ENCODE results near the gene NCAM1.
A peak's percentile ranks its signal among the peaks of the same experiment; 100 is the strongest.

Gene NCAM1

DNA sequence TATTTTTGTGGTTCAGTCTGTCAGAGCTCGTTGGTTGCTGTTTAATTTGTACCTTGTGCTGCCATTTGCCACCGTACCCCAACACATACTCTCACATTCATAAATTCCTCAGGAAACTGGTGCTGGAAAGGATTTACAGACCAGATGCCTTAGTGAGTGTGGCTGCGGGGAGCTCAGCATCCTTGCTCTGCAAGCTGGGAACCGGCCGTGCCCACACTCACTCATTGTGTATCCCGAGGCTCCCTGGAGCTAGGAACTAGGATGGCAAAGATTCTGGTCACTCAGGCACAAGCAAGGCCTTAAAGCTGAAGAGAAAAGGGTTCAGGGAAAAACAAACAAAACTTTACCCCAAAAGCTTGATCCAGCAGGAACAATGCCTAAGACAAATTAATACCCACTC is 288.6 kb downstream of the NCAM1 start:
- no peak for DNase-seq

- DNase-seq, result no peak
Measured at GRCh38 chr11:113251281-113251680, 290.1 kb downstream of the NCAM1 start.

DNA sequence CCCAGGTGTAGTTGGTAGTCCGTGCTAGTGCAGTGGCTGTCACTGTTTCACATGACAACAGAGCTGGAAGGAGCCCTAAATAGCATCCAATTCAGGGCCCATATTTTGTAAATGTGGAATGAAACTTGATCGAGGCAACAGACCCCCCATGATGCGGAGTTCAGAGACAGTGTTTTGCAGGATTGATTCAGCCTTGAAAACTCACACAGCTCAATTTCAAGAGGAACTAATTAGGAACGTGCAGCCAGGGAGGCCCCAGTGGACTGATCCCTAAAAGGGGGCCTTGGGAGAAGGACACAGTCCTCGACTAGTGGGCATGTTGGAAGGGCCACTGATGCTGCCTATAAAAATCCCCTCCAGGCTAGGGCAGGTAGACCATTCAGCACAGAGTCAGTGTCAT is 292.2 kb downstream of the NCAM1 start:
- DNase-seq, result no peak

GRCh38 chr11:113255096-113255495 is 293.9 kb downstream of the NCAM1 start:
- DNase-seq, result no peak

DNA sequence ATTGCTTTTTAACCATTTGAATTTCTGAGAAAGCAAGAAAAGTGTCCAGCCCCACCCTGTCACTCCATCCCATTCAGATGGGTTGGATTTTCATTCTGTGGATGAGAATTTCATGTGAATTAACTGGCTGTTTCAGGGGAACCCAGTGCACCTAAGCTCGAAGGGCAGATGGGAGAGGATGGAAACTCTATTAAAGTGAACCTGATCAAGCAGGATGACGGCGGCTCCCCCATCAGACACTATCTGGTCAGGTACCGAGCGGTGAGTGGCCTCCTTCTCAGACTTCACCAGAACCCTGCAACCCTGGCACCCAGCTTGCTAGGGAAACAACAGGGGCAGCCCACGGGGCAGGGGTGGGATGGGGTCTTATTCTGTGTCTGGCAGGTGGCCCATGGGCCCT is 294.5 kb downstream of the NCAM1 start:
- no peak for DNase-seq

GRCh38 chr11:113256431-113257202 is 295.4 kb downstream of the NCAM1 start:
- DNase-seq, result no peak

- DNase-seq, result no peak
Measured at GRCh38 chr11:113260096-113260425, 298.8 kb downstream of the NCAM1 start.

DNA sequence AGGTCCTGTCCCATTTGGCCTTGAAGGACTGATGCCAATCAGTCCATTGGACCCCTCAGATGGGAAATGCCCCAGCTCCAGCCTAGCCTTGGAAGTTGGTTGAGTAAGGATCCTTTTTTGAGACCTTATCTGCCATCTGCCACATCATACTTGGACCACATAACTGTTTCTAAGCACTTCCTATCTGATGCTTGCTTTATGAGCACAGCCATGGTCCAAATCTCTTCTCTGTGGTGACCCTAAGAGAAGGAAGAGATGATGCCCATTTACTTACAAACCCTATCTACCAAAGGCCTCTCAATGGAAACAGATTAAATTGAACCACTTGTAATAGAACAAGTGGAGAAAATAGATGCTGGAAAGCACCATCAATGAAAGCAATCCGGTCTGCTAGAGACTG is 299.3 kb downstream of the NCAM1 start:
- DNase-seq, result no peak

DNA sequence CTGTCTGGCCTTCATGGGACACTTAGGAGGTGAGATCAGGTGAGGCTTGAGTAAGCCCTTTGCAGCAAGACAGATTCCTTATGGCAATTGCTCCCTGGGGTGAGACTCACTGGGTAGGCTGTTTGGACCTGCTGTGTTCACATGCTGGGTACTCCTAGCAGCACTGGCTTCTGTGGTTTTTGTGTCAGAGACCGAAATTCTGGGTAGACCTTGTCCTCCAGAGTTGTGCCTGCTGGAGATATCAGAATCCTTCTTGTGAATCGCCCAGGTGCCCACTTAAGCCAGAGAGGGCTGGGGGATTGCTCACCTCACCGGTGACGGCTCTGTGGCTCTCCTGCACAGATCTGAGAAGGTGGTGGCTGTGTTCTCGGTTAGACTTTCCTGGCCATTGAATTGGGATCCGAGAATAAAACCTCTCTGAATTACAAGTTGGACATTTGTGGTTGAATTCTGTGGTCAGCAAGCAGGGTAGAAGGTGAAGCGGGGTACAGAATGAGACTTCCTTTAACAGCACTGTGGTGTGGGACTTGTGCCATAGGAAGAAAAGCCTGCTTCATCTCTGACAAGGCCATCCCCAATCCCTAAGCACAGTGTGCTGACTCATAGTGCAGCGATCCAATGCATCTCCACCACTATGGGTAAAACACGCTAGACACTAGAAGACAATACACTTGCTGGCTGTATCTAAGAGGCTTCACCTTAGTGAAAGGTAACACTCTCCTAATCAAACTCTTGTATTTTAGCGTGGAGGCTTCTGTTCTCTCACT is 300.7 kb downstream of the NCAM1 start:
- DNase-seq, result peak in 4 of 51 donors; percentile 20 to 36 (median 22)

- DNase-seq, result no peak
Measured at GRCh38 chr11:113262594-113262993, 301.4 kb downstream of the NCAM1 start.

DNA sequence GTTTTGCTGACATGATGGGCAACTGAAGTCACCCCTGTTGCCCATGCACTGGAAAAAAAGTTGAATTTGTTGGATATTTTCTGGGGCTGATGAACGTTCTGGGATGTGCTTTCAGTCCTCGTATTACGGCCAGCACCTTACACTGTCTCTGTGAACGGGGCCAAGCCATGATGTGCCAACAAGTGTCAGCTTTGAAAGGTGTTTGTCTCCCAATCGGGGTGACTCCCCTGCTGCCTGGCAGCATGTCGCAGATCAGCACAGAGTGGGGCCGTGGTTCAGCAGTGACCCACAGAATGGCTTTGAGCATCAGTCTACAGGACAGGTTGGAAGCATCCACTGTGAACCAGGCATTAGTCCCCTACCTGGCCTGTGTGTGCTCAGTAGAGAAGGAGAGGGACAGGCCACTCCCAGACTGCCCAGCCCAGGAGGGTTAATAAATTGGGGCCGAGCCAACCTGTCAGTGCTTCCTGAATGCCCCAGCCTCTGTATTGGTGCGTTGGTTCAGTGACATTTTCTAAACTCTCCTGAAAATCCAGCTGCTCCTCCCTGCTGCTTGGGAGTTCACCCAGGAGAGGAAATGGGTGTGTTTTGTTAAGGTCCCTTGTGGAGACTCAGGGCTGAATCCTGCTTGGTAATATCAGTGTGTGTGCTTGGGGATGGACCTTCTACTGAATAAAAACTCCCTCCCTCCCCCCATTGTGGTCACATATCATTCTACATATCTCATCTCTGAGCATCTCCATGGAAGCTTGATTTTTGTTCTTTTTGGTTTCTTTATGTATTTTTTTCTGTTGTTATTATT is 302.4 kb downstream of the NCAM1 start:
- DNase-seq, result no peak

DNA sequence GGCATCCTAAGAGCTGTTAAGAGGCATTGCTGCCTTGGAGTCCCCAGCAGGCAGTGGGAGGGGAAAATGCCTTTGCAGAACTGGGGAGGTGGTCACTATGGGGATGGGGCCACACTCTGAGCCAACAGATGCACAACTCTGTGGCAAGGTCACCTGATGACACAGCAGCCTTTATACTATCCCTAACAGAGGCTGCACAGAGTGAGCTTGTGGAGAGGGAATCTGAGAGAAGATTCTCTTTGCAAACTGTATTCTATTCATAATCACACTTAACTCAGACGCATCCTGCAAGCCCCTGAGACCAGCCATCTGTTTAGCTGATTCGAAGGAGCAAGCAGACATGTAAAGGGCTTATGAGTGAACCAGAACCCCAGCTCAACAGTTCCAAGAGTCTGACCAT is 304.1 kb downstream of the NCAM1 start:
- DNase-seq, result no peak

GRCh38 chr11:113267493-113267892 is 306.3 kb downstream of the NCAM1 start:
- peak in 30 of 51 donors; percentile 14 to 82 (median 60) for DNase-seq

- DNase-seq, result no peak
Measured at GRCh38 chr11:113269096-113269495, 307.9 kb downstream of the NCAM1 start.

- no peak for DNase-seq
Measured at GRCh38 chr11:113269636-113270035, 308.4 kb downstream of the NCAM1 start.

DNA sequence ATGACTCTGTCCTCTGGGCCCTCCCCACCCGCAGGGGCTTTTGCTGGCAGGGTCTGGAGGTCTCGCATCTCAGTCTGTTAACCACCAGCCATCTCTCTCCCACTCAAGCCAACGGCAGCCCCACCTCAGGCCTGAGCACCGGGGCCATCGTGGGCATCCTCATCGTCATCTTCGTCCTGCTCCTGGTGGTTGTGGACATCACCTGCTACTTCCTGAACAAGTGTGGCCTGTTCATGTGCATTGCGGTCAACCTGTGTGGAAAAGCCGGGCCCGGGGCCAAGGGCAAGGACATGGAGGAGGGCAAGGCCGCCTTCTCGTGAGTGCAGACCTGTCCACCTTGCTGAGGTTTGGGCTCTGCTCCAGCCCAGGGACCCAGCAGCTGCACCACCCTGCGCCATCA is 308.9 kb downstream of the NCAM1 start:
- DNase-seq, result no peak

- DNase-seq, result no peak
Measured at GRCh38 chr11:113271551-113272245, 310.5 kb downstream of the NCAM1 start.

DNA sequence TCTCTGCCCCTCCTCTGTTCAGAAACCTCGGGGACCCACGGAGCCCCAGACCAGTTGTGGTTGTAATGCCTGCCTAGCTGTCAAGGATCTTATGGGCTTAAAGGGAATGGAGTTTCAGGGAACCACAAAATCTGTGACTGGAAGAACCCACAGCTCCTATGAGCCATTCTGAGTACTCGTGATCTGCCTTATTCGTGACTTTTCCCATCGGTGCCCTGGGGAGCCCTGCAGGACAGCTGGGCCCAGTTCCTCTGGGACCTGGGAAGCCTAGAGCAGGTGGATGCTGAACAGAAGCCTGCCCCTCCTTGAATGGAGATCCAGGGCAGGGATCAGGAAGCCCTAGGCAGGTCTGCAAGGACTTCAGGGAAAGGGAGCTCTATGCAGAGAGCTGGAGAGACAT is 311.1 kb downstream of the NCAM1 start:
- no peak for DNase-seq

DNA sequence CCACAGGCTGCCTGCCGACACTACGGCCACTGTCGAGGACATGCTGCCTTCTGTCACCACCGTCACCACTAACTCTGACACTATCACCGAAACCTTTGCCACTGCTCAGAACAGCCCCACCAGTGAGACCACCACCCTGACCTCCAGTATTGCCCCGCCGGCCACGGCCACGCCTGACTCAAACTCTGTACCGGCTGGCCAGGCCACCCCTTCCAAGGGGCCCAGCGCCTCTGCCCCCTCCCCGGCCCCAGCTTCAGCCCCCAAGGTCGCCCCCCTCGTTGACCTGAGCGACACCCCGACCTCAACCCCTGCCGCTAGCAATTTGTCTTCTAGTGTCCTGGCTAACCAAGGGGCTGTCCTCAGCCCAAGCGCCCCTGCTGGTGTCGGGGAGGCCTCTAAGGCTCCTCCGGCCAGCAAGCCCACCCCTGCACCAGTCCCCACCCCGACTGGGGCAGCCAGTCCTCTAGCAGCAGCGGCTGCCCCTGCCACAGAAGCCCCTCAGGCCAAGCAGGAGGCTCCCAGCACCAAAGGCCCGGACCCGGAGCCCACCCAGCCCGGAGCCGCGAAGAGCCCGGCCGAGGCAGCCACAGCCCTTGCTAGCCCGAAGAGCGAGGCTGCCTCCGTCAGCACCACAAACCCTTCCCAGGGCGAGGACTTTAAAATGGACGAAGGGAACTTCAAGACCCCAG is 311.9 kb downstream of the NCAM1 start:
- no peak for DNase-seq

DNA sequence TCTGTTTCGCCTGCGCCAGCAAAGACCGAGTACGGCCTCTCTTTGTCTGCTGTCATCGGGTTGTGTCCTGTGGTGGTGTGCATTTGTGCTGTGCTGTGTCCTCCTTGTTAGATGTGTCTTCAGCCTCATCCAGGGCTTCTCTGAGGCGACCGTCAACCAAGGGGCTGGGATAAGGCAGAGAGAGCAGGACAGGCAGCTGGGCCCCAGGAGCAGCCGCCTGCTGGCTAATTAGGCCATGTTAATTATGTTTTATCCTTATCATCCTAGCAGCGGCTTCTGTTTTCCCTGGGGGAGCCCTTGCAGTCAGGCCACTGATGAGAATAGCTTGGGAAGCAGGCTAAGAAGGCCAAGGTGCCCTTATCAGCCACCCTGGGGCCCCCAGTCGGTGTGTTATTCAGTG is 312.5 kb downstream of the NCAM1 start:
- no peak for DNase-seq

Measured in hypothalamus (tissue), 51 donors.